Mucosa of stomach (tissue), 1 donor: ENCODE results near the gene KDM6B.

ENCODE experiments used
- H3K27me3 ChIP-seq: one replicate; pipeline ENCODE4 v1.7.0; 2013; ENCODE audit warnings: mild to moderate bottlenecking, low read length; ENCODE audit not compliant: control insufficient read depth, insufficient read depth
- H3K36me3 ChIP-seq: one replicate; pipeline ENCODE4 v1.7.0; 2013; ENCODE audit warnings: low read length; ENCODE audit not compliant: control insufficient read depth, insufficient read depth
- H3K4me1 ChIP-seq: one replicate; pipeline ENCODE4 v1.7.0; 2013; ENCODE audit warnings: mild to moderate bottlenecking, low read length; ENCODE audit not compliant: control insufficient read depth, insufficient read depth
- H3K4me3 ChIP-seq: one replicate; pipeline ENCODE4 v1.7.0; 2013; ENCODE audit warnings: low read length
- H3K9ac ChIP-seq: one replicate; pipeline ENCODE4 v1.7.0; 2013; ENCODE audit warnings: mild to moderate bottlenecking, low read length, moderate library complexity
- H3K9me3 ChIP-seq: one replicate; pipeline ENCODE4 v1.7.0; 2013; ENCODE audit warnings: mild to moderate bottlenecking, low read length, moderate library complexity; ENCODE audit not compliant: control insufficient read depth
- donor health status: Pancreatic carcinoma.

The KDM6B gene

DNA sequence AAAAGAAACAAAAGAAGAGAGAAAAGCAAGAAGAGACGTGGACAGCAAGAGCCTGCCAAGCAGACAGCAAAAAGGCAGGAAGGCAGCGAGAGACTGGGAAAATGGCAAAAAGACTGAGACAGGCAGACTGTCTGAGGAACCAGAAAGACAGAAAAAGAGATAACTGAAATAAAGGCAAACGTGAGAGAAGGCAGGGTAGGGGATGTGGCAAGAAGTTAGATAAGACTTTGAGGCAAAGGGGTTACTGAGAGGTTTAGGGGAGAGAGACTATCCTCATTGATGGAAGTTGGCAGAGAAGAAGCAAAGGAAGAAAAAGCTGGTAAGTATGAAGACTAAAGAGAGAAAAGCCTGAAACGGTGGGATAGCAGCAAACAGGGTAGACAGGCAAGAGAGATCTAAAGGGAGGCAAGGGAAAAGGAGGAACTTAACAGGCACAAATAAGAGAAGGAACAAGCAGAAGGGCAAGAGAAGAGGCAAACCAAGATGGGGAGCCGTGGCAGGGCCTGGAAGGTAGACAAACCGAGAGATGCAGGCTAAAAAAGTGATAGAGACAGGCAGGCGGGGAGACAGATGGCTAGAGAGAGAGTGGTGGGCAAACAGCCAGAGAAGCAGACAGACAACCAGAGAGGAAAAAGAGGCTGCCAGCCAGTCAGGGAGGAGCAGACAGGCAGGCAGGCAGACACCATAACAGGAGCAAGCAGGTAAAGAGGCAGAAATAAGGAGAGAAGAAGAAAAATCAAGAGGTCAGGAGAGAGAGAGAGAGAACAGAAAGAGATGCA, 47.4 kb downstream of the KDM6B start:
- Histone ChIP-seq H3K4me1 (peaks cover 13% of the 10 kb centered on the region), H3K9me3 (no peaks in the 10 kb centered on the region), H3K9ac (no peak overlapping the region), H3K27me3 (no peaks in the 10 kb centered on the region), H3K36me3 (no peaks in the 10 kb centered on the region), H3K4me3 (no peak overlapping the region)

DNA sequence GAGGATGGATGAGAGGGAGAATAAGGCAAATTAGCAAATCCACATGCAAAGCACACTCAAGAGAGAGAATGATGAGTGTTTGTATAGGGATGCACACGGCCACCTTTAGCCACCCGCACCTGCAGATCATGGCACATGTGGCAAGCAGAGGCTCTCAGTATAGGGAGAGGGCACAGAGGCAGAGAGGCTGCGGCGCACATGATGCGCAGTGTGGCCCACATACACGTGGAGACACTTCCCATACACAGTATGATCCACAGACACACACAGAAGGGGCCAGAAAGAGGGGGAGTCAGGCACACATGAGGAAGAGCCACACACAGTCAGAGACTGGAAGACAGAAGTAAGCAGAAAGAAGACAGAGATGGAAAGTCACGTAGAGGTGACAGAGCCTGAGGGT, 48.1 kb downstream of the KDM6B start:
- Histone ChIP-seq H3K4me1 (peaks cover 19% of the 10 kb centered on the region), H3K36me3 (no peaks in the 10 kb centered on the region), H3K4me3 (no peak overlapping the region), H3K9me3 (no peaks in the 10 kb centered on the region), H3K9ac (no peak overlapping the region), H3K27me3 (no peaks in the 10 kb centered on the region)

DNA sequence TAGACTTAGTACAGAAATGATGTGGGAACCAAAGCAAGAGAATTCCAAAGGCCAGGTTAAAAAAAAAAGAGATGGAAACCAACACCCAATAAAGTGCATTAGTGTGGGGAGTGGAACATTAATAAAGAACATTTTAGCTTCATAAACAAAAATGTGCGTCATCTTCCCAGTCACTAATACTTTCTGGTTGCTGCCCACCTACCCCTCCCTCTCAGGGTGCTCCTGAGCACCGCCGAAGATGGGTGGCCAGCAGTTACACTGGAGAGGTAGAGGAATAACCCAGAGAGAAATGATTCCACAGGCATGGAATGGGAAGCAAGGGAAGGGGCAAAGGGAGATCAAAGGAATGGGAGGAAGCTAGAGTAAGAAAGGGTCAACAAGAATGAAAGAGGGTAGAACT, 48.6 kb downstream of the KDM6B start:
- Histone ChIP-seq H3K4me1 (peaks cover 22% of the 10 kb centered on the region), H3K27me3 (no peaks in the 10 kb centered on the region)

More for the DNA sequence above, 48.6 kb downstream of the KDM6B start:
- H3K4me3 ChIP-seq = no peak overlapping the region
- H3K9me3 ChIP-seq = no peaks in the 10 kb centered on the region
- no peak overlapping the region for H3K9ac ChIP-seq
- no peaks in the 10 kb centered on the region for H3K36me3 ChIP-seq
